Esophagus muscularis mucosa (tissue), 3 donors: ENCODE measurements around the gene FMN2.

Source experiments
- POLR2A ChIP-seq: fragments of 450-650 bp; IDR thresholded peaks from one replicate; pipeline ENCODE4 v1.6.1; 2017; ENCODE audit warnings: antibody characterized with exemption, moderate library complexity, mild to moderate bottlenecking, low read depth
- TF ChIP-seq, protein P1 (sequence below), 3 experiments: fragments of 200-600 bp in 2 of 3; fragments of 450-650 bp in 1 of 3; sonication (generic) in 2 of 3; IDR thresholded peaks; one replicate each; pipeline ENCODE4 v1.5.1; 2017 to 2019; ENCODE audit warnings: antibody characterized with exemption in 3 of 3, mild to moderate bottlenecking in 2 of 3, moderate library complexity in 1 of 3

DNA sequence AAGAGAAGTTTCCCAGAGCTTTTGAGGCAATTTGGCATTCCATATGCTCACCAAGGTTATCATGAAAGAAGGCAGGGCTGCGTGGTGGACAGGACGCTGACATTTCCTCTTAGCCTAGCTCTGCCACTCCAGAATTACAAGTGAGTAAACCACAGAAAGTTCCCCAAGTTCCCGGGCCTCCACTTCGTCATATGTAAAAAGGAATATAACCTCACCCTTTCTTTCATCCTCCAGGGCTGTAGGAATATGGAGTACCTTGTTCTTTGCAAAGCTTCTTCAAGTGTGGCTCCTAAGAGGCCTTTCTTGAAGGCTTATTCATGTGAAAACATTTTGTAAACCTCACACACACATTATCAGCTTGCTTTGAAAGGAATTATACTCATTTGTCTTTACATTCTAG, 310.0 kb downstream of the FMN2 start:
- TF ChIP-seq POLR2A, result no peak
- TF ChIP-seq, protein P1, sequence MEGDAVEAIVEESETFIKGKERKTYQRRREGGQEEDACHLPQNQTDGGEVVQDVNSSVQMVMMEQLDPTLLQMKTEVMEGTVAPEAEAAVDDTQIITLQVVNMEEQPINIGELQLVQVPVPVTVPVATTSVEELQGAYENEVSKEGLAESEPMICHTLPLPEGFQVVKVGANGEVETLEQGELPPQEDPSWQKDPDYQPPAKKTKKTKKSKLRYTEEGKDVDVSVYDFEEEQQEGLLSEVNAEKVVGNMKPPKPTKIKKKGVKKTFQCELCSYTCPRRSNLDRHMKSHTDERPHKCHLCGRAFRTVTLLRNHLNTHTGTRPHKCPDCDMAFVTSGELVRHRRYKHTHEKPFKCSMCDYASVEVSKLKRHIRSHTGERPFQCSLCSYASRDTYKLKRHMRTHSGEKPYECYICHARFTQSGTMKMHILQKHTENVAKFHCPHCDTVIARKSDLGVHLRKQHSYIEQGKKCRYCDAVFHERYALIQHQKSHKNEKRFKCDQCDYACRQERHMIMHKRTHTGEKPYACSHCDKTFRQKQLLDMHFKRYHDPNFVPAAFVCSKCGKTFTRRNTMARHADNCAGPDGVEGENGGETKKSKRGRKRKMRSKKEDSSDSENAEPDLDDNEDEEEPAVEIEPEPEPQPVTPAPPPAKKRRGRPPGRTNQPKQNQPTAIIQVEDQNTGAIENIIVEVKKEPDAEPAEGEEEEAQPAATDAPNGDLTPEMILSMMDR (IDR thresholded peaks at IDR 0.05), result no peak
